Measurements from ENCODE around the gene MAPKBP1.

MAPKBP1 gene

GRCh38 chr15:41836713-41837454 is 62.6 kb downstream of the MAPKBP1 start:
- no peaks in the 10 kb centered on the region for H3K27me3 ChIP-seq
- H3K4me3 ChIP-seq (ENCODE audit: low read depth in 1 of 2, low read length in 1 of 2) = no peak overlapping the region
- no peak for TF ChIP-seq CTCF (IDR thresholded peaks at IDR 0.05)
- H3K27ac ChIP-seq = no peak overlapping the region
- no peaks in the 10 kb centered on the region for H3K4me1 ChIP-seq (ENCODE audit: control insufficient read depth in 1 of 2, insufficient read depth in 1 of 2, low read depth in 1 of 2, low read length in 1 of 2)
- H3K9me3 ChIP-seq = no peaks in the 10 kb centered on the region
- peaks cover 63% of the 10 kb centered on the region for H3K36me3 ChIP-seq

DNA sequence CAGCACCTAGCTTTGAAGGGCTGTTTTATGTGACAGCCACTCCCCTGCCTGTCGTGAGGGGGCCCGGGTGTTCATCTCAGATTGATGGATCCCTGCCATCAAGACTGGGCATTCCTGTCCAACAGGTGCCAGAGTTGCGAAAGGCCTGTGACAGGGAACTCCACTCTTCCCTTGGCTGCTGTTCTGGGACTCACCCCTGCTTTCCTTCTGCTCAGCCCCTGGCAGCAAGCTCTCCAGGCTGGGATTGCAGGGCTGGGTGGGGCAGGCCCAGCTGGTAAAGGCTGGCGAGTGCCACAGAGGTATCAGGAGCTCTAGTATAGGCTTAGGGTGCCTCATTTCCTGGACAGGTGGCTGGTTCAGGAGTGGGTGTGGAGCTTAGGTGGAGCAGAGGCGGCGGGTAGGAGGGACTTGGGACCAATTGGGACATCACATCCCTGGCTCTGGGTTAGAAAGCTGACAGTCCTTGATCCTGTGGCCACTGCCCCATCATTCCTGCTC is 64.2 kb downstream of the MAPKBP1 start, which contains the start of gene PLA2G4B:
PLA2G4B (plus strand) TSS at position 448 of the 498 bp plus-strand sequence. CDS start 67 bp downstream, outside the sequence.
- no peaks in the 10 kb centered on the region for H3K9me3 ChIP-seq
- no peaks in the 10 kb centered on the region for H3K4me1 ChIP-seq (ENCODE audit: control insufficient read depth in 1 of 2, insufficient read depth in 1 of 2, low read depth in 1 of 2, low read length in 1 of 2)
- no peak within 1 kb of the TSS for H3K4me3 ChIP-seq (ENCODE audit: low read depth in 1 of 2, low read length in 1 of 2)
- TF ChIP-seq CTCF (IDR thresholded peaks at IDR 0.05) = no peak
- H3K27ac ChIP-seq = no peak within 1 kb of the TSS
- H3K36me3 ChIP-seq = peaks cover 69% of the 10 kb centered on the region
- H3K27me3 ChIP-seq = no peaks in the 10 kb centered on the region

DNA sequence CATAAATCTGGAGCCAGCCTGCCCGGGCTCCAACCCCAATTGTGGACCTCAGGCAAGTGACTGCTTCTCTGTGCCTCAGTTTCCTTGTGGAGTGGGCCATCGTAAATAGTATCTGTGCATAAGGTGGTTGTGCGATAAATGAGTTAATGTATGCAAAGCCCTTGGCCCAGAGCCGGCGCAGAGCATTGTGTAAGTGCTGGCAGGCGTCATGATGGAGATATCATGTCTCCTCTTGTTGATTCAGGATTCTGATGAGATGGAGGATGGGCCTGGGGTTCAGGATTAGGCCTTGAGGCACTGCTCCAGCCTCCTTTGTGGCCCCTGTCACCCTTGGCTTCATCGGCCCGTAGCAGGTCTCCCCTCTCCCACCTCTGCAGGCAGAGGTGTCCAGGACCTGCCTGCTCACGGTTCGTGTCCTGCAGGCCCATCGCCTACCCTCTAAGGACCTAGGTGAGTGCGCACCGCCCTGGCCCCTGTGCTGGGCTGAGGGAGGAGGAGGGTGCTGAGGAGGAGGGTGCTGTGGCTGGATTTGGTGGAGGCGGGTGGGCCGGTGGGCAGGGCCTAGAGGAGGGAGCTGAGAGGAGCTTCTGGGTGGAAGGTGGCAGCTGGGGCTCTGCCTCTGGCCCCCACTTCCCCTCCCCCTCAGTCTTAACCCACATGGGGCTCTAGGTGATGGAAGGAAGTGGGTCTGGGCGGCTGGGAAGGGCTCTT is 65.7 kb downstream of the MAPKBP1 start:
- H3K36me3 ChIP-seq = peaks cover 81% of the 10 kb centered on the region
- H3K27ac ChIP-seq = no peak overlapping the region
- no peaks in the 10 kb centered on the region for H3K4me1 ChIP-seq (ENCODE audit: control insufficient read depth in 1 of 2, insufficient read depth in 1 of 2, low read depth in 1 of 2, low read length in 1 of 2)
- no peak overlapping the region for H3K4me3 ChIP-seq (ENCODE audit: low read depth in 1 of 2, low read length in 1 of 2)
- no peak for TF ChIP-seq CTCF (IDR thresholded peaks at IDR 0.05)
- H3K9me3 ChIP-seq = no peaks in the 10 kb centered on the region
- no peaks in the 10 kb centered on the region for H3K27me3 ChIP-seq

DNA sequence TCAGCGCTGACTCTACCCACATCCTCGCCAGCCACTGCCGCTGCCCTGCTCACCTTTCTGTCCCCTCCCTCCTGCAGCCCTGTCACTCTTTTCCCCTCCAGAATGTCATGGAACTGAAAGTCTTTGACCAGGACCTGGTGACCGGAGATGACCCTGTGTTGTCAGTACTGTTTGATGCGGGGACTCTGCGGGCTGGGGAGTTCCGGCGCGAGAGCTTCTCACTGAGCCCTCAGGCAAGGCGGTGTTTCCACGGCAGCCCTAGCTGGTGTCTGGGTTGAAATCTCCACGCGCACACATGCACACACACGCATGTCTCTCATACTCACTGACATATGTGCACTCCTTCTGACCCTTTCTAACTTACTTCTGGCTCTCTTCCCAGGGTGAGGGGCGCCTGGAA is 66.4 kb downstream of the MAPKBP1 start:
- Histone ChIP-seq H3K36me3 (peaks cover 82% of the 10 kb centered on the region), H3K4me1 (ENCODE audit: control insufficient read depth in 1 of 2, insufficient read depth in 1 of 2, low read depth in 1 of 2, low read length in 1 of 2) (no peaks in the 10 kb centered on the region), H3K4me3 (ENCODE audit: low read depth in 1 of 2, low read length in 1 of 2) (no peak overlapping the region), H3K27ac (no peak overlapping the region), H3K9me3 (no peaks in the 10 kb centered on the region), H3K27me3 (no peaks in the 10 kb centered on the region)
- no peak for TF ChIP-seq CTCF (IDR thresholded peaks at IDR 0.05)

DNA sequence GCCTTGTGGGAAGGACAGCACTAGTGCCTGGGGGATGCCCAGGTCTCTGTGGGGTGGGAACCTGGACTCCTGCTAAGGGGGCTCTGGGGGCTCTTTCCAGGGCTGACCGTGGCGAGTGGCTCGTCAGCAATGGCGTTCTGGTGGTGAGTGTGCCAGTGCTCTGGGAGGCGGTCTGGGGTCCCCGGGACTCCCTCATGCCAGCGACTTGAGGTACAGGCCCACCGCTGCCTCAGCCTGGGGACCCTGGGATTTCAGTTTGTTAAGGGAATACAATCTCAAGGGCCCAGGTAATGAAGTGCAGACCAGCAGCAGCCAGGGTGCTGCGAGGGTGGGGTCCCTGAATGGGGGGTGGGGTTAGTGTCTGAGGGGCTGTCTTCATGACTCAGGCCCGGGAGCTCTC is 66.8 kb downstream of the MAPKBP1 start:
- peaks cover 82% of the 10 kb centered on the region for H3K36me3 ChIP-seq
- no peaks in the 10 kb centered on the region for H3K9me3 ChIP-seq
- no peak overlapping the region for H3K27ac ChIP-seq
- no peak overlapping the region for H3K4me3 ChIP-seq (ENCODE audit: low read depth in 1 of 2, low read length in 1 of 2)
- H3K27me3 ChIP-seq = no peaks in the 10 kb centered on the region
- H3K4me1 ChIP-seq (ENCODE audit: control insufficient read depth in 1 of 2, insufficient read depth in 1 of 2, low read depth in 1 of 2, low read length in 1 of 2) = no peaks in the 10 kb centered on the region
- TF ChIP-seq CTCF (IDR thresholded peaks at IDR 0.05) = no peak

All from neutrophil (primary cell).